ENCODE measurements around the gene SRPK3.

The SRPK3 gene

DNA sequence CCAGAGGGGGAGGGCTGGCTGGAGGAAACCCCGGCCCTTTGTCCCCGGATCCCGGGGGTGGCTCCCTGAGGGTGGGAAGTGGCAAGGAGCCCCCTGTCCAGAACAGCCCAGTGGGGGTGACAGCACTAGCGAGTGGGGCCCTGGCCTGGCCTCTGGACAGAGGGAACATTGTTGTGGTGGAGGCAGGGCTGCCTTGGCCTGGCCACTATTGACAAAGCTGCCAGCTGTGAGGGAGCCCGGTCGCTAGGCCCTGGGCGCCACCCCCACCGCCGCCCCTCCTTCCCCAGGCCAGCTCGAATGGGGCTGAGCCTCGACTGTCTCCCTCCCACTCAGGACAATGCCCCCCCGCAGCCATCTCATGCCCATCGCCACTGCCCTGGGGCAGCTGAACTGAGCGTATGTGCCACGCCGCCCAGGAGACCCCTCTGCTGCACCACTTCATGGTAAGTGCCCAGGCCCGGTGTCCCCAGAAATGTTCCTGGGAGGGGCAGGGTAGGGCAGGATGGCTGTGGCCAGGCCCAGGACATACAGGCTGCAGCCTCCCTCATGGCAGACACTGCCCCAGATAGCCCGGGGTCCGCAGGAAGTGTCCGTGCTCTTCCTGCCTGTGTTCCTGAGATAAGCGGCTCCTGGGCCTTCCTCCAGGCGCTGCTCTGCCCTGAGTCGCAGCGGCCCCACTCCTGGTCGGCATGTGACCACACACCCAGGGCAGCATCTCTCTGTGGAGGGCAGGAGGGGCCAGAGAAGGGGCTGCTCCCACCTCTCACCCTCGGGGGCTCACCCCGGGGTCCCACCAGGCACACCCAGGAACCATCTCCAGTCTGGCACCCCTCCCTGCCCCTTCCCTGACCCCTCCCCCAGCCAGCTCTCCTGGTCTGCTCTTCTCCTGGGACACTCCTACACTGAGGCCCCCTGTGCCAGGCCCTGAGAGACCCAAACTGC is 15.4 kb upstream of the SRPK3 start:
- H3K27ac ChIP-seq (ENCODE audit: insufficient read depth, low read depth, low read length, poor library complexity, severe bottlenecking), result no peak overlapping the region
- 81 to 82% methylated on average over 27 of the region's 27 CpGs for WGBS, 2 experiments
- no peaks in the 10 kb centered on the region for H3K27me3 ChIP-seq (ENCODE audit: control insufficient read depth, insufficient read depth, low read length, poor library complexity, severe bottlenecking)
- no peak overlapping the region for H3K4me3 ChIP-seq (ENCODE audit: insufficient read depth, low read depth, low read length)
- no peaks in the 10 kb centered on the region for H3K9me3 ChIP-seq (ENCODE audit: control insufficient read depth, low read length)
- peaks cover 15% of the 10 kb centered on the region for H3K4me1 ChIP-seq (ENCODE audit: control insufficient read depth, insufficient read depth, low read length)
- H3K36me3 ChIP-seq (ENCODE audit: control insufficient read depth, insufficient read depth, low read length), result no peaks in the 10 kb centered on the region

- Histone ChIP-seq H3K36me3 (ENCODE audit: control insufficient read depth, insufficient read depth, low read length) (no peaks in the 10 kb centered on the region), H3K4me1 (ENCODE audit: control insufficient read depth, insufficient read depth, low read length) (peaks cover 15% of the 10 kb centered on the region), H3K9me3 (ENCODE audit: control insufficient read depth, low read length) (no peaks in the 10 kb centered on the region), H3K27ac (ENCODE audit: insufficient read depth, low read depth, low read length, poor library complexity, severe bottlenecking) (no peak overlapping the region), H3K4me3 (ENCODE audit: insufficient read depth, low read depth, low read length) (no peak overlapping the region), H3K27me3 (ENCODE audit: control insufficient read depth, insufficient read depth, low read length, poor library complexity, severe bottlenecking) (no peaks in the 10 kb centered on the region)
- WGBS, 2 experiments, result 38 to 42% methylated on average over 19 to 21 of the region's 21 CpGs
Measured at GRCh38 chrX:153766098-153766817, 14.6 kb upstream of the SRPK3 start.

DNA sequence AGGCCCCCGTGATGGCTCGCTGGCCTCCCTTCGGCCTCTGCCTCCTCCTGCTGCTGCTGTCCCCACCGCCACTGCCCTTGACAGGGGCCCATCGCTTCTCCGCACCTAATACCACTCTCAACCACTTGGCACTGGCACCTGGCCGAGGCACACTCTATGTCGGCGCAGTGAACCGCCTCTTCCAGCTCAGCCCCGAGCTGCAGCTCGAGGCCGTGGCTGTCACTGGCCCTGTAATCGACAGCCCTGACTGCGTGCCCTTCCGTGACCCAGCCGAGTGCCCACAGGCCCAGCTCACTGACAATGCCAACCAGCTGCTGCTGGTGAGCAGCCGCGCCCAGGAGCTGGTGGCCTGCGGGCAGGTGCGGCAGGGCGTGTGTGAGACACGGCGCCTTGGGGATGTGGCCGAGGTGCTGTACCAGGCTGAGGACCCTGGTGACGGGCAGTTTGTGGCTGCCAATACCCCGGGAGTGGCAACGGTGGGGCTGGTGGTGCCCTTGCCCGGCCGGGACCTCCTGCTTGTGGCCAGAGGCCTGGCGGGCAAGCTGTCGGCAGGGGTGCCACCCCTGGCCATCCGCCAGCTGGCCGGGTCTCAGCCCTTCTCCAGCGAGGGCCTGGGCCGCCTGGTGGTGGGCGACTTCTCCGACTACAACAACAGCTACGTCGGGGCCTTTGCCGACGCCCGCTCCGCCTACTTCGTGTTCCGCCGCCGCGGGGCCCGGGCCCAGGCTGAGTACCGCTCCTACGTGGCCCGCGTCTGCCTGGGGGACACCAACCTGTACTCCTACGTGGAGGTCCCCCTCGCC is 13.8 kb upstream of the SRPK3 start:
- no peaks in the 10 kb centered on the region for H3K36me3 ChIP-seq (ENCODE audit: control insufficient read depth, insufficient read depth, low read length)
- no peak overlapping the region for H3K27ac ChIP-seq (ENCODE audit: insufficient read depth, low read depth, low read length, poor library complexity, severe bottlenecking)

DNA sequence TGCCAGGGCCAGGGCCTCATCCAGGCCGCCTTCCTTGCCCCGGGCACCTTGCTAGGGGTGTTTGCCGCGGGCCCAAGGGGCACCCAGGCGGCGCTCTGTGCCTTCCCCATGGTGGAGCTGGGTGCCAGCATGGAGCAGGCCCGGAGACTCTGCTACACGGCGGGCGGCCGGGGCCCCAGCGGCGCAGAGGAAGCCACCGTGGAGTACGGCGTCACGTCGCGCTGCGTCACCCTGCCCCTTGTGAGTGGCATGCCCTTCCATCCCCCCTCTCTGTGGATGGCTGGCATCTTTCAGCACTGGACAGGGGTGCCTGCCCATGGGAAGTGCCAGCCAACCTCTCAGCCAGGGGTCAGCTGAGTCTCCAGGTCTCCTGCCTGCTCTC is 13.2 kb upstream of the SRPK3 start:
- Histone ChIP-seq H3K36me3 (ENCODE audit: control insufficient read depth, insufficient read depth, low read length) (no peaks in the 10 kb centered on the region), H3K4me3 (ENCODE audit: insufficient read depth, low read depth, low read length) (no peak overlapping the region), H3K27me3 (ENCODE audit: control insufficient read depth, insufficient read depth, low read length, poor library complexity, severe bottlenecking) (no peaks in the 10 kb centered on the region), H3K9me3 (ENCODE audit: control insufficient read depth, low read length) (no peaks in the 10 kb centered on the region), H3K27ac (ENCODE audit: insufficient read depth, low read depth, low read length, poor library complexity, severe bottlenecking) (no peak overlapping the region), H3K4me1 (ENCODE audit: control insufficient read depth, insufficient read depth, low read length) (peaks cover 15% of the 10 kb centered on the region)
- WGBS, 2 experiments, result 97 to 98% methylated on average over 20 of the region's 20 CpGs

More for the DNA sequence above, 13.8 kb upstream of the SRPK3 start:
- Histone ChIP-seq H3K4me1 (ENCODE audit: control insufficient read depth, insufficient read depth, low read length) (peaks cover 15% of the 10 kb centered on the region), H3K27me3 (ENCODE audit: control insufficient read depth, insufficient read depth, low read length, poor library complexity, severe bottlenecking) (no peaks in the 10 kb centered on the region), H3K4me3 (ENCODE audit: insufficient read depth, low read depth, low read length) (no peak overlapping the region), H3K9me3 (ENCODE audit: control insufficient read depth, low read length) (no peaks in the 10 kb centered on the region)
- WGBS, 2 experiments, result 89% methylated on average over 56 of the region's 56 CpGs

- Histone ChIP-seq H3K27ac (ENCODE audit: insufficient read depth, low read depth, low read length, poor library complexity, severe bottlenecking) (no peak overlapping the region), H3K9me3 (ENCODE audit: control insufficient read depth, low read length) (no peaks in the 10 kb centered on the region), H3K4me1 (ENCODE audit: control insufficient read depth, insufficient read depth, low read length) (peaks cover 15% of the 10 kb centered on the region), H3K36me3 (ENCODE audit: control insufficient read depth, insufficient read depth, low read length) (no peaks in the 10 kb centered on the region), H3K27me3 (ENCODE audit: control insufficient read depth, insufficient read depth, low read length, poor library complexity, severe bottlenecking) (no peaks in the 10 kb centered on the region), H3K4me3 (ENCODE audit: insufficient read depth, low read depth, low read length) (no peak overlapping the region)
- WGBS, 2 experiments, result 88 to 93% methylated on average over 22 of the region's 22 CpGs
Measured at GRCh38 chrX:153768311-153769157, 12.3 kb upstream of the SRPK3 start.

DNA sequence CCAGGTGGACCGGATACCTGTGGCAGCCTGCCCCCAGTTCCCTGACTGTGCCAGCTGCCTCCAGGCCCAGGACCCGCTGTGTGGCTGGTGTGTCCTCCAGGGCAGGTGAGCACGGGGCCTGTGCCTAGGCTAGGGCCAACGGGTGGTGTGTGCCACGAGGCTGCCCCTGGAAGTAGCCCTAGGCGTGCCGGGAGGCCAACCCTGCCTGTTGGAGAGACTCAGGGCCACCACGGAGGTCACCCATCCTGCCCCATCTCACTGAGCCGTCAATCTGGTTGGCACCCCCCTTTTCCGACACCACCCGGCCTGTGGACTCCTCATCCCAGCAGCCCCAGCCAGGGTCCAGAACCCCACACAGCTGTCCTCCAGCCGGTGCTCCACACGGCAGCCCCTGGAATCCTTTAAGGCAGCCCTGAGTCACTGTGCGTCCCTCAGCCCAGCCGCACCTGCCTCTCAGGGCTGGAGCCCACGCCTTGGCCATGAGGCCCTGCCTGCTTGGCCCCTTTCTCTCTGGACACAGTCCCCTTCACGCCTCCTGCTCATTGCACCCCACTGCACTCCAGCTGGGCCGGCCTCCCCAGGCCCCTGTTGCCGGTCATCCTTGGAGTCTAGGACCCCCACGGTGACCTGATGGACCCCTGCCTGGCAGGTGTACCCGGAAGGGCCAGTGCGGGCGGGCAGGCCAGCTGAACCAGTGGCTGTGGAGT is 11.5 kb upstream of the SRPK3 start:
- Histone ChIP-seq H3K27me3 (ENCODE audit: control insufficient read depth, insufficient read depth, low read length, poor library complexity, severe bottlenecking) (no peaks in the 10 kb centered on the region), H3K4me1 (ENCODE audit: control insufficient read depth, insufficient read depth, low read length) (peaks cover 15% of the 10 kb centered on the region), H3K4me3 (ENCODE audit: insufficient read depth, low read depth, low read length) (no peak overlapping the region), H3K36me3 (ENCODE audit: control insufficient read depth, insufficient read depth, low read length) (no peaks in the 10 kb centered on the region), H3K9me3 (ENCODE audit: control insufficient read depth, low read length) (no peaks in the 10 kb centered on the region), H3K27ac (ENCODE audit: insufficient read depth, low read depth, low read length, poor library complexity, severe bottlenecking) (no peak overlapping the region)
- 93% methylated on average over 23 of the region's 23 CpGs for WGBS, 2 experiments

- H3K27me3 ChIP-seq (ENCODE audit: control insufficient read depth, insufficient read depth, low read length, poor library complexity, severe bottlenecking), result no peaks in the 10 kb centered on the region
- H3K4me1 ChIP-seq (ENCODE audit: control insufficient read depth, insufficient read depth, low read length), result peaks cover 11% of the 10 kb centered on the region
- no peak overlapping the region for H3K27ac ChIP-seq (ENCODE audit: insufficient read depth, low read depth, low read length, poor library complexity, severe bottlenecking)
- H3K9me3 ChIP-seq (ENCODE audit: control insufficient read depth, low read length), result no peaks in the 10 kb centered on the region
- no peaks in the 10 kb centered on the region for H3K36me3 ChIP-seq (ENCODE audit: control insufficient read depth, insufficient read depth, low read length)
- H3K4me3 ChIP-seq (ENCODE audit: insufficient read depth, low read depth, low read length), result no peak overlapping the region
- WGBS, 2 experiments, result 89 to 91% methylated on average over 25 of the region's 25 CpGs
Measured at GRCh38 chrX:153769865-153770600, 10.8 kb upstream of the SRPK3 start.

- H3K36me3 ChIP-seq (ENCODE audit: control insufficient read depth, insufficient read depth, low read length), result no peaks in the 10 kb centered on the region
- no peaks in the 10 kb centered on the region for H3K9me3 ChIP-seq (ENCODE audit: control insufficient read depth, low read length)
- H3K27me3 ChIP-seq (ENCODE audit: control insufficient read depth, insufficient read depth, low read length, poor library complexity, severe bottlenecking), result no peaks in the 10 kb centered on the region
- WGBS, 2 experiments, result 94 to 95% methylated on average over 18 of the region's 18 CpGs
- no peak overlapping the region for H3K27ac ChIP-seq (ENCODE audit: insufficient read depth, low read depth, low read length, poor library complexity, severe bottlenecking)
- no peak overlapping the region for H3K4me3 ChIP-seq (ENCODE audit: insufficient read depth, low read depth, low read length)
- peaks cover 4% of the 10 kb centered on the region for H3K4me1 ChIP-seq (ENCODE audit: control insufficient read depth, insufficient read depth, low read length)
Measured at GRCh38 chrX:153770601-153771414, 10.0 kb upstream of the SRPK3 start.
